Peyer's patch (tissue), 4 donors: ENCODE data around the gene CTSH.

Experiments used
- POLR2A ChIP-seq, 2 donors: fragments of 450-650 bp; IDR thresholded peaks; one replicate each; pipeline ENCODE4 v1.5.1; 2017; ENCODE audit warnings: antibody characterized with exemption in 2 of 2, mild to moderate bottlenecking in 2 of 2, moderate library complexity in 2 of 2
- TF ChIP-seq, protein P1 (sequence below), 6 experiments: fragments of 450-650 bp in 4 of 6; fragments of 200-600 bp in 2 of 6; sonication (generic) in 1 of 6; IDR thresholded peaks; one replicate each; pipeline ENCODE4 v1.5.1; 2017 to 2019; ENCODE audit warnings: antibody characterized with exemption in 6 of 6, mild to moderate bottlenecking in 3 of 6, moderate library complexity in 1 of 6

GRCh38 chr15:78949461-78949860 is 4.6 kb upstream of the CTSH start:
- TF ChIP-seq, protein P1, sequence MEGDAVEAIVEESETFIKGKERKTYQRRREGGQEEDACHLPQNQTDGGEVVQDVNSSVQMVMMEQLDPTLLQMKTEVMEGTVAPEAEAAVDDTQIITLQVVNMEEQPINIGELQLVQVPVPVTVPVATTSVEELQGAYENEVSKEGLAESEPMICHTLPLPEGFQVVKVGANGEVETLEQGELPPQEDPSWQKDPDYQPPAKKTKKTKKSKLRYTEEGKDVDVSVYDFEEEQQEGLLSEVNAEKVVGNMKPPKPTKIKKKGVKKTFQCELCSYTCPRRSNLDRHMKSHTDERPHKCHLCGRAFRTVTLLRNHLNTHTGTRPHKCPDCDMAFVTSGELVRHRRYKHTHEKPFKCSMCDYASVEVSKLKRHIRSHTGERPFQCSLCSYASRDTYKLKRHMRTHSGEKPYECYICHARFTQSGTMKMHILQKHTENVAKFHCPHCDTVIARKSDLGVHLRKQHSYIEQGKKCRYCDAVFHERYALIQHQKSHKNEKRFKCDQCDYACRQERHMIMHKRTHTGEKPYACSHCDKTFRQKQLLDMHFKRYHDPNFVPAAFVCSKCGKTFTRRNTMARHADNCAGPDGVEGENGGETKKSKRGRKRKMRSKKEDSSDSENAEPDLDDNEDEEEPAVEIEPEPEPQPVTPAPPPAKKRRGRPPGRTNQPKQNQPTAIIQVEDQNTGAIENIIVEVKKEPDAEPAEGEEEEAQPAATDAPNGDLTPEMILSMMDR (IDR thresholded peaks at IDR 0.05) = no peak
- no peak for TF ChIP-seq POLR2A (IDR thresholded peaks at IDR 0.05)
